HG03139 (cell line): Measurements from ENCODE around the gene BATF.
A peak's percentile ranks its signal among the peaks of the same experiment; 100 is the strongest.

Experiments
- ATAC-seq: cut with Tn5 transposase; IDR thresholded peaks from one replicate; pipeline ENCODE4 v1.9.1; 2021; ENCODE audit not compliant: unreplicated experiment

BATF gene

DNA sequence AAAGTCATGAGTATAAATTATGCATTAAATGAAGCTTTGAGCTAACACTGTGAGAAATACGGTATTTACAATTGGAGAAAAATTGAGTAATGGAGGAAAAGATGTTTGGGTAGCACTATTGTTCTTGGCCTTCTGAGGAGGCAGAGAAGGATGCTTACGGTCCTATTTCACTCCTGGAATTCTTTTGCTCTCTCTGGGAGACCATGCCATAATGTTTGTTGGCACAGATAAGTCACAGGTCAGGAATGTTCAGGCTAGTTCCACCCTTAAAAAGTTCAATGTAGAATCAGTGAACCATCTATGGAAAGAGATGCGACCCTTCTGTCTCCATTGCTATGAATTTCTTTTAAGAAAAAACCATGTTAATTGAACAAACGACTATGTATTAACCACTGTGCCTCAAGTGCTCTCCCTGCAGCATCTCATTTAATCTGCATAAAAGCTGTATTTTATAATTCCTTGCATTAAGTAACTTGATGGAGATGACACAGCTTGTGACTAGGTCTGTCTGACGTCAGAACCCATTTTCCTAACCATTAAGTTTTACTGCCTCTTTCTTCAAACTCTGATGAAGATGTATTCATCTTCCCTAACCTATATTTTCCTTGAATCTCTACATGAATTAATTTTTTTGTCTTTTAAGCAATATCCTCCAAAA is 9.5 kb downstream of the BATF start:
- ATAC-seq: no peak

GRCh38 chr14:75533791-75534555 is 11.7 kb downstream of the BATF start:
- no peak for ATAC-seq

DNA sequence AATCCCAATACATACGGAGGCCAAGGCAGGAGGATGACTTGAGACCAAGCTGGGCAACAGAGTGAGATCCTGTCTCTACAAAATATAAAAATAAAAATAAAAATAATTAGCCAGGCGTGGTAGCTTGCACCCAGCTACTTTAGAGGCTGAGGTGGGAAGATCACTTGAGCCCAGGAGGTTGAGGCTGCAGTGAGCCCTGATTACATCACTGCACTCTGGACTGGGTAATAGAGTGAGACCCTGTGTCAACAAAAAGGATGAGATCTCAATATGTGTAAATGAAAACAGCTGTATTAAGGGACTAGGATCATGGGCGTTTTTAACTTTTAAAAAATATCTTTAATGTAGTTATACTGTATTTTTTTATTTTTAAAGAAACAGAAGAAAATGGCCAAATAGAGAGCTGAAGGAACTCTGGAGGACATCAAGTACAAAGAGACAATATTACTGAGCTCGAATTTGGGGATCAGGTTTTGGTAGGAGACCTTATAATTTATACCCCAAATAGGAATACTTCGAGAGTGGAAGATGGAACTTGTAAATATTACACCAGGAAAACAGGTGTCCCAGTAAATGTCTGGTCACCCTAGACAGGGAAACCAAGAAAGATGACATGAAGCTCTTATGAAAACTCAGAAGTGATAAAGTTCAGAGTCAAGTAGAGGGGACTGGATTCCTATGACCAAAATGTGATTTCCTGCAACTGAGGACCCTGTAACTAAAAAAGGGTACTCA is 13.1 kb downstream of the BATF start:
- no peak for ATAC-seq

DNA sequence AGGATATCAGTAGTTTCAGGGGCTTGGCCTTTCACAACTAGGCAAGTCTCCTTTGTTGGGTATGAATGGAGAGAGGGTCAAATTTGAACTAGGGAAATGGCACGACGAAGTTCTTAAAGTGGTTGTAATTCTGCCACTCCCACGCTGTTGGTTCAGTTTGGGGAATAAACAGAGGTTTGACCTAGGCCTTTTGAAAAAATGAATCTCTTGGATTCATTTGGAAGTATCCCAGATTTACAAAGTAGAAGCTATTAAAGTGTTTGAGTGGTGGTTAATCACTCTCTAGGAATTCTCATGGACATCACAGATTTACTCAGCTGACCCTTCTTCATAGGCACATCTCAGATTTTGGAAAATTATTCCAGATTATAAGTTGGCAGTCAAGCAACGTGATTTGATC is 14.8 kb downstream of the BATF start:
- ATAC-seq: no peak

- ATAC-seq: no peak
Measured at GRCh38 chr14:75539162-75539560, 16.9 kb downstream of the BATF start.

DNA sequence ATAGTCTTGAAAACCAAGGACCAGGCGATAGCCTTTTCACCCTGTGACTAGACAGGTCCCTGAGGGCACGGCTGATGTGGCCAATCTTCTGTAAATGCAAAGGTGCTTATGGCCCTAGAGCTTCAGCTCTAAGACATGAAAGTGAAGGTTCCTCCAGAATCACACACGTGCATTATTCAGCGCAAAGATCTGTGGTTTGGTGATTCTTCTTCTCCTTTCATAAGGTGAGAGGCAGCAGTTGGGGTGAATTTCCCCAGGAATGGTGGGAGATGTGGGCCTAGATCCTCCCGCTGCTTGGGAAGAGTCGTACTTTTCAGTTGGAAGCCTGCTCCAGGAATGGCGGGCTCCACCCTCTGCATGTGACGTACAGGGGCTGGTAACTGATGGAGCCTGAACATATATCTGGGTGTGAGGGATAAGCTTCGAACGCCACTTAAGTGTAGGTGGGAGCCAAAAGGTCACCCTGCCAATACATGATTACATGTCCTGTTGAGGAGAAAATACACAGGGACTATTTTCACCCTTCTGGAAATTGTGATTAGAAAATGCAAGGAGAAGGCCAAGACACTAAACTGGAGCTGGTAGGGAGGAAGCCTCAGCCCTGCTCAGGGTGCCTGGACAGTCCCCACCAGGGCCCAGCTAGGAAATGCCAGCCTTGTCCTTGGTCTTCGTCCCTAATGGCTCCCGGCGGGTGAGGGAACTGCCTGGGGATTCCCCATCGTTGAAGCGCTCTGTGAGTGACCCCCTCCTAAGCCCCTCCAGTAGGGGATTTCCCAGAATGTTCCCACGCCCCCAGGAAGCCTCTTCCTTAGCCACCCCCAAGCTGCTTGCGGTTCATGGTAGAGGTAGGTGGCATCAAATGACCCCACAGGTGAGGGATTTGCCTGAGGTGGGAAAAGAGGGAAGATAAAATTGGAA is 17.6 kb downstream of the BATF start:
- peak; percentile 55 for ATAC-seq

GRCh38 chr14:75540479-75540851 is 18.2 kb downstream of the BATF start:
- ATAC-seq: no peak

- no peak for ATAC-seq
Measured at GRCh38 chr14:75542588-75543091, 20.4 kb downstream of the BATF start.

- no peak for ATAC-seq
Measured at GRCh38 chr14:75543253-75543652, 21.0 kb downstream of the BATF start.

DNA sequence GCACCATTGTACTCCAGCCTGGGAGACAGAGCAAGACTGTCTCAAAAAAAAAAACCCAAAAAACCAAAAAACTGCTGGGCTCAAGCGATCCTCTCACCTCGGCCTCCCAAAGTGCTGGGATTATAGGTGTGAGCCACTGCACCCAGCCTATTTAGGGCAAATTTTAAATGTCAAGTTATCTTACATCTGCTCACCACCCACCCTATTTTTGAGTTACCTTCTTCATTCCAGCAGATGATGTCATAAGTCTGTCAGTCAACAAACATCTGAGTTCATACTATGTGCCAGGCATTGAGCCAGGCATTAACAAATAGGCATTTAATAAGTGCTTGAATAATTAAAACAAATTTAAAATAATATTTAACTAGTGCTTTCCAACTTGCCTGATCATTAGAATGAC is 21.5 kb downstream of the BATF start:
- ATAC-seq: no peak

- ATAC-seq: no peak
Measured at GRCh38 chr14:75545907-75546306, 23.6 kb downstream of the BATF start.

- no peak for ATAC-seq
Measured at GRCh38 chr14:75547552-75548250, 25.4 kb downstream of the BATF start.

DNA sequence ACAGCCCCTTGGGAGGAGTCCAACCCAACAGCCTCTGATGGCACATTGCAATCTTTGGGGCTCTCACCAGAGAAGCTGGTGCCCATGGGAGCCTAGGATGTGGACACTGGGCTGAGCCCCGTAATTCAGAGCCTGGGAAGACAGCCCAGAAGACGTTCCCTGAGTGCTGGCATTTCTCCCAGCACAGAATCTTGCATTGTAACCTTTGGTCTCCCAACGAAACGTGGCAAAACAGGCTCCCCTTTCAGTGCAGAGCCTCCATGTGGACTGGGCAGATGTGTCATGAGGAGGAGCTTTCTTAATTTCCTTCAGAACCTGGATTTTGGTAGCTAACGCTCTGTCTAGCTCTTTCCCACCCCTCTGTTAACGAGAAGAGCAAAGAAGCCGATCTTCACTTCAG is 26.3 kb downstream of the BATF start:
- no peak for ATAC-seq

GRCh38 chr14:75549169-75549568 is 26.9 kb downstream of the BATF start:
- ATAC-seq: no peak

DNA sequence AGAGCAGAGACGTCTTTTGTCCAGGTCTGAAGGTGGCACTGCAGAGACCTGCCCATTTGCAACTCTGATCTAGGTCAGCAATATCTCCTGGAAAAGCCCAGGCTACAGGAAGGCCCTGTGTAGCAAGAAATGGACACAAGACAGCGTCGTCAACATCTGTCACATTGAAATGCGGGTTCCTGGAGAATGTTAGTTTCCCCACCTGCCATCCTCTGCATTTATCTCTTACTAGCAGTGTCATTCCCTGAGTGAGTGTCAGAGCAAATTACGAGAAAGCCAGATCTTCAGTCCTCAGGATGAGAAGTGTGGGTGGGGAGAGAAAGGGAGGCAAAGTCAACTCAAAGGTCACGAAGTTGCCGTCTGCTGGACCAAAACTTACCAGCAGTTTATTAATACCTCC is 28.8 kb downstream of the BATF start:
- no peak for ATAC-seq

DNA sequence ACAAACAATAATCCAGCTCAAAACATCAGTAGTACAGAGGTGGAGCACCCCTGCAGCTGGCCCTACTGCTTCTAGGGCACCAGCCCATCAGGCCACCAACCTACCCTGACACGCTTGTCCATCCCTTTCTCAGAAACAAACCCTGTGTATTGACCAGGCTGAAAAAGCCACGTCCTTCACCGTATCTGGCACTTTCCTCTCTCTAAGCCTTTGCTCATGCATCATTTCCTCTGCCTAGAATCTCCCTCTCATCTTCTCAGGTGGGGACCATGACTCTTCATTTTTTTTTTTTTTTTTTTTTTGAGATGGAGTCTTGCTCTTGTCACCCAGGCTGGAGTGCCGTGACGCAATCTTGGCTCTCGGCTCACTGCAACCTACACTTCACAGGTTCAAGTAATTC is 30.9 kb downstream of the BATF start:
- no peak for ATAC-seq

DNA sequence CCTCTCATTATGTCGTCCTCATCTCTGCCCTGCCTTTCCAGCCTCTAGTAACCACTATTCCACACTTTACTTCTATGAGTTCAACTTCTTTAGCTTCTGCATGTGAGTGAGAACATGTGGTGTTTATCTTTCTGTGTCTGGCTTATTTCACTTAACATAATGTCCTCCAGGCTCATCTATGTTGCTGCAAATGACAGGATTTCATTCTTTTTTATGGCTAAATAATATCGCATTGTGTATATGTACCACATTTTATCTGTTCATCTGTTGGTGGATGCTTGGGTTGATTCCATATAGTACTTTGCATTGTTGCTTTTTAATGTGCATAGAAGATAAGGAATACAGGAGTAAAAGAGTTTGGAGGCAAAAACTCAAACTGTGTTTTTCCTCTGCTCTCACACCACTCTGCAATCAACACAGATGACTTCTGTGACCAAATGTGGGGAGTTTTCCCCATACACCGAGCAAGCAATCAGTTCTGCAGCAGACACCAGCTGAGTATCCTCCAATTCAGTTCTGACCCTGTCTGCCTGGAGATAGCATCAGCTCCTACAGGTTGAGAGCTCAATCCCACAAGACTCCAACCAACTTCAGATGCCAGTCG is 31.6 kb downstream of the BATF start:
- no peak for ATAC-seq

- ATAC-seq: no peak
Measured at GRCh38 chr14:75554482-75554881, 32.2 kb downstream of the BATF start.

GRCh38 chr14:75558440-75558839 is 36.2 kb downstream of the BATF start:
- ATAC-seq: no peak

GRCh38 chr14:75559045-75559444 is 36.8 kb downstream of the BATF start:
- ATAC-seq: no peak
